ENCODE results near the gene MPHOSPH9. TPM values are rescaled to one million over a fixed set of nuclear protein-coding genes. Genes with fewer than 3 reads are reported as not detected.
A peak's percentile ranks its signal among the peaks of the same experiment; 100 is the strongest.
"Not testable (repeated sequence)": the region's sequence is repeated elsewhere in the genome, so short reads cannot be mapped to it uniquely, and the experiment has no call there.

MPHOSPH9 gene
- total RNA-seq, 1 donor = 61.3 TPM

DNA sequence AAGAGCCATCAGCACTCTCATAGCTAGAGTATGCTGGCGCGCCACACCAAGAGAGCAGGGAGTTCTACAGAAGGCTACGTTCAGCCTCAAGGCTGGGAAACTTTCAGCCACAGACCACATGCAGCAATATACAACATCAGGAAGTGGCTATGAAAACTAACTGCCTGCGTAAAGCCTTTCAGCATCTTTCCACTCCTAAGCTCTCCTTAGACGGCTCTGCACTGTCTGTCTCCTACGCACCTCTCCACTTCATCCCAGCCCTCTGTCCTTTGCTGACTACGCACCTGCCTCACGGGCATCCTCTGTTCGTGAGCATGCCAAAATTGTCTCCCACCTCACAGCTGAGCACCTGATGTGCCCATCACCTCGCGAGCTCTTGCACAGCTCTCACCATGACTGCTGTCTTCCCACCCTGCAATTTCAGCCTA, 9.7 kb downstream of the MPHOSPH9 start:
- H3K4me3 ChIP-seq (ENCODE audit: low read depth, low read length) = no peak overlapping the region
- DNase-seq (ENCODE audit: low read depth) = no peak
- no peak for TF ChIP-seq CTCF (IDR thresholded peaks at IDR 0.05; ENCODE audit: insufficient read depth, low read depth, low read length)

GRCh38 chr12:123207815-123208214, 25.1 kb downstream of the MPHOSPH9 start:
- DNase-seq (ENCODE audit: low read depth); H3K4me3 ChIP-seq (ENCODE audit: low read depth, low read length): not testable (repeated sequence)

GRCh38 chr12:123206794-123207193, 26.1 kb downstream of the MPHOSPH9 start:
- H3K4me3 ChIP-seq (ENCODE audit: low read depth, low read length); DNase-seq (ENCODE audit: low read depth): not testable (repeated sequence)

DNA sequence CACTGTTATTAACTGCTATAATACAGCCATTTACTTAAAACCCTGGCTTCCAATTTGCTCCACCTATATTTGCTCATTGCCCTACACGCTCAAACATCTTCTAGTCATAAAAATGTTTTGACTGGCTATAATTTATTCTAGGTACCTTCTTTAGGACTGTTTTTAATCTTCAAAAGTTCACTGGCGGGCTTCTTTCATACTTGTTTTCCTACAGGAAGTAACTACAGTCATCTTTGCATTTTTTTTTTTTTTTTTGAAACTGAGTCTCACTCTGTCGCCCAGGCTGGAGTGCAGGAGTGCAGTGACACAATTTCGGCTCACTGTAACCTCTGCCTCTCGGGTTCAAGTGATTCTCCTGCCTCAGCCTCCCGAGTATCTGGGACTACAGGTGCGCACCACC, 32.5 kb downstream of the MPHOSPH9 start:
- TF ChIP-seq CTCF (IDR thresholded peaks at IDR 0.05; ENCODE audit: insufficient read depth, low read depth, low read length) = no peak
- H3K4me3 ChIP-seq (ENCODE audit: low read depth, low read length) = no peak overlapping the region
- peak; percentile 5 for DNase-seq (ENCODE audit: low read depth)

DNA sequence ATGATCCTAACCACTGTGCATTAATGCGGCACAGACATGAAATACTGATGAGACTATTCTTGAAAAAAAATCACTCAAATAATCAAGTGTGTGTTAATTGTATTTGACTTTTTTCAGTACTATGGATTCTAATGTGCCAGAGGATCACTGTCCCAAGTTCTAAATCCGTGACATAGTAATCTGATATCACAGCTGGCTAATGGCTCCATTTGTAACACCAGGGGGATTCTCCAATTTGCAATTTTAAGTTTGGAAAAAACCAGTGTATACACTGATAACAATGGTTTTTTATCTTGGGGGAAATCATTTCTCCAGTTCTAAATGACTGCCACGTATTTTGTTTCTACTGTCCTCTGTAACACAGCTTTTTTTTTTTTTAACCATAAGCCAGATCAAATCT, 33.0 kb downstream of the MPHOSPH9 start:
- H3K4me3 ChIP-seq (ENCODE audit: low read depth, low read length) = no peak overlapping the region
- no peak for DNase-seq (ENCODE audit: low read depth)
- TF ChIP-seq CTCF (IDR thresholded peaks at IDR 0.05; ENCODE audit: insufficient read depth, low read depth, low read length) = no peak

- no peak for TF ChIP-seq CTCF (IDR thresholded peaks at IDR 0.05; ENCODE audit: insufficient read depth, low read depth, low read length)
- DNase-seq (ENCODE audit: low read depth) = no peak
These were observed 45.3 kb downstream of the MPHOSPH9 start for GRCh38 chr12:123187637-123188036.

DNA sequence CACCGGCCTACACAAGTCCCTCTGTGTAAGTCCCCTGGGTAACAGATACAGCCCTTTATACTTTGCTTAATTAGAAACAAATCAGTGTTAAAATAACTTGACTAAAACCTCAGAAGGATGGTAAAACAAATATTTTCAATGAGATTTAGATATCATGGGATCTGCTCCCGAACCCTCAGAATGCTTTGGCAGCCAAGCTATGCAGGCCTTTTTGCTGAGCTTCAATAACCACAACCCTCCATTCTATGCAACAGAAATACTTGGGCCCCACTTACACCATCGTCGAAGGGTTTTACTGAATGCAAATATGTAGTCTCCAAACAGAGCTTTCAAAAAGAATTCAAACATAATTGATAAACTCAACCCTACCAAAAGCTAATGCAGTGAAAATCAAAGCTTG, 52.8 kb downstream of the MPHOSPH9 start:
- no peak for TF ChIP-seq CTCF (IDR thresholded peaks at IDR 0.05; ENCODE audit: insufficient read depth, low read depth, low read length)
- DNase-seq (ENCODE audit: low read depth) = no peak
- no peak overlapping the region for H3K4me3 ChIP-seq (ENCODE audit: low read depth, low read length)

More at GRCh38 chr12:123187637-123188036, 45.3 kb downstream of the MPHOSPH9 start:
- no peak overlapping the region for H3K4me3 ChIP-seq (ENCODE audit: low read depth, low read length)

DNA sequence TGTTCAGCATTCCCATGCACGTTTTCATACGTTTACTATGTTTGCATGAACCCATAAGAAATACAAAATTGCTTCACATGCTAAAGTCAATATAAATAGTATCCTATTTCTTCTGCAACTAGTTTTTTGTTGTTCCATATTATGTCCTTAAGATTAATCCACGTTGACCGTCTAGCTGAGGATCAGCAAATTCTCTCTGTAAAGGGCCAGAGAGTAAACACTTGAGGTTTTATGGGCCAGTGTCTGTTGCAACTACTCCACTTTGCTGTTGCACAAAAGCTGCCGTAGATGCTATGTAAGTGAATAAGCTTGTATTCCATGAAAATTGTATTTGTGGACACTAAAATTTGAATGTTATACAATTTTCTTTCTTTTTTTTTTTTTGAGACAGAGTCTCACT, 61.0 kb downstream of the MPHOSPH9 start:
- no peak for TF ChIP-seq CTCF (IDR thresholded peaks at IDR 0.05; ENCODE audit: insufficient read depth, low read depth, low read length)
- peak; percentile 58 for DNase-seq (ENCODE audit: low read depth)
- no peak overlapping the region for H3K4me3 ChIP-seq (ENCODE audit: low read depth, low read length)
